ENCODE results near the gene OR4D2. TPM values are rescaled to one million over a fixed set of nuclear protein-coding genes. Genes with fewer than 3 reads are reported as not detected.

The OR4D2 gene
- total and polyA plus RNA-seq, 2 of the 8 experiments (the other 6 are each of a cell fraction or from before 2014, with no cell fraction given), result not detected

DNA sequence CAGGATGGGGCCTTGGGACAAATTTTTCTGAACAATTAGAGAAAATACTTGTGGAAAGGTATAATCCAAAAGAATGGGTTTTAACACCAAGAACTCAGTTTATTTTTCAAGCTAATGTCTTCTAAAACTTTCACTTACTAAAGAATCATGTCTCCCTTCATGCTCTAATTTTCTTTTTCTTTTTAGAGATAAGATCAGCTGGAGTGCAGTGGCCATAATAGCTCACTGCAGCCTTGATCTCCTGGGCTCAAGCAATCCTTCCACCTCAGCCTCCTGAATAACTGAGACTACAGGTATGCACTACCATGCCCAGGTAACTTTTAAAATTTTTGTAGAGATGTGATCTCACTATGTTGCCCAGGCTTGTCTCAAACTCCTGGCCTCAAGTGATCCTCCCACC is 13.1 kb upstream of the OR4D2 start:
- Histone ChIP-seq H3K4ac (replicated peaks; ENCODE audit: insufficient read length, low read depth, low read length) (no peak overlapping the region), H3K23ac (ENCODE audit: insufficient read length) (no peak overlapping the region), H3K27me3 (replicated peaks in 1 of 4; ENCODE audit: control insufficient read depth in 3 of 4, extremely low read depth in 1 of 4, insufficient read depth in 3 of 4, low read length in 3 of 4) (peaks cover 0 to 12% (median 5%) of the 10 kb centered on the region in 4 experiments; a peak in 5 of 7 replicates), H3K18ac (ENCODE audit: extremely low read depth, low read length) (no peak overlapping the region), H4K5ac (ENCODE audit: insufficient read length, low read depth, low read length) (no peak overlapping the region), H3K4me3 (ENCODE audit: extremely low read depth in 1 of 4, insufficient read depth in 2 of 4, low read depth in 3 of 4, low read length in 4 of 4) (no peak overlapping the region), H3K9me3 (ENCODE audit: insufficient read depth in 2 of 2, low read depth in 1 of 2, low read length in 1 of 2) (no peaks in the 10 kb centered on the region), H2AFZ (ENCODE audit: low read length) (no peak overlapping the region), H4K20me1 (replicated peaks in 1 of 2; ENCODE audit: control insufficient read depth in 1 of 2, insufficient read depth in 2 of 2, low read length in 2 of 2) (no peaks in the 10 kb centered on the region), H3K9ac (replicated peaks in 1 of 4; ENCODE audit: extremely low read depth in 1 of 4, low read depth in 3 of 4, low read length in 3 of 4) (no peak overlapping the region), H3K4me1 (replicated peaks in 1 of 4; ENCODE audit: control insufficient read depth in 3 of 4, insufficient read depth in 4 of 4, low read length in 3 of 4) (peaks cover 0 to 10% (median 2%) of the 10 kb centered on the region in 4 experiments; a peak in 3 of 7 replicates), H3K79me1 (ENCODE audit: low read depth, low read length) (no peaks in the 10 kb centered on the region), H2BK20ac (ENCODE audit: low read length) (no peak overlapping the region), H2BK15ac (ENCODE audit: low read length) (no peak overlapping the region), H3K23me2 (ENCODE audit: low read depth, low read length) (peaks cover 9% of the 10 kb centered on the region), H2BK120ac (replicated peaks; ENCODE audit: low read depth, low read length) (no peak overlapping the region), H3K56ac (replicated peaks; ENCODE audit: insufficient read length, low read depth, low read length) (no peak overlapping the region), H3K14ac (ENCODE audit: insufficient read length) (no peak overlapping the region), H2BK12ac (ENCODE audit: low read depth, low read length) (no peak overlapping the region), H2AK5ac (ENCODE audit: low read depth, low read length) (no peak overlapping the region), H4K91ac (replicated peaks; ENCODE audit: insufficient read length, low read length) (no peak overlapping the region), H3K79me2 (ENCODE audit: control insufficient read depth in 1 of 2, insufficient read depth in 2 of 2, low read length in 2 of 2) (no peaks in the 10 kb centered on the region), H2BK5ac (ENCODE audit: low read depth, low read length) (no peak overlapping the region), H4K8ac (ENCODE audit: extremely low read depth, insufficient read depth, low read length) (peak overlapping the region; percentile 16; the same call in 1 of the 2 replicates), H3K36me3 (ENCODE audit: control insufficient read depth in 2 of 4, insufficient read depth in 4 of 4, low read length in 3 of 4) (no peaks in the 10 kb centered on the region), H3K27ac (ENCODE audit: low read depth, low read length) (no peak overlapping the region), H3K4me2 (ENCODE audit: insufficient read depth in 1 of 2, low read depth in 2 of 2, low read length in 2 of 2) (no peak overlapping the region)
- no peak for TF ChIP-seq SP1 (IDR thresholded peaks at IDR 0.05; ENCODE audit: low read depth, low read length)
- TF ChIP-seq KDM1A (IDR thresholded peaks at IDR 0.05; ENCODE audit: borderline replicate concordance, low read length), result no peak
- no peak for TF ChIP-seq PHF8 (conservative IDR thresholded peaks at IDR 0.05; ENCODE audit: low read depth, low read length)
- TF ChIP-seq SIRT6 (IDR thresholded peaks at IDR 0.05; ENCODE audit: low read length), result no peak
- TF ChIP-seq TBP (IDR thresholded peaks at IDR 0.05; ENCODE audit: low read depth, low read length), result no peak
- TF ChIP-seq CHD2 (IDR thresholded peaks at IDR 0.05; ENCODE audit: low read length), result no peak
- TF ChIP-seq CBX8 (IDR thresholded peaks at IDR 0.05; ENCODE audit: borderline replicate concordance, low read depth, low read length), result no peak
- no peak for TF ChIP-seq SP2 (IDR thresholded peaks at IDR 0.05; ENCODE audit: low read length)
- TF ChIP-seq TAF1 (IDR thresholded peaks at IDR 0.05; ENCODE audit: low read depth, low read length), result no peak
- no peak for TF ChIP-seq SIX5 (IDR thresholded peaks at IDR 0.05; ENCODE audit: low read depth, low read length)
- no peak for TF ChIP-seq JUN (IDR thresholded peaks at IDR 0.05; ENCODE audit: low read depth, low read length)
- no peak for TF ChIP-seq EZH2 (IDR thresholded peaks at IDR 0.05; ENCODE audit: low read depth, low read length, severe bottlenecking)
- TF ChIP-seq CBX5 (IDR thresholded peaks at IDR 0.05; ENCODE audit: low read depth, low read length), result no peak
- TF ChIP-seq EGR1 (IDR thresholded peaks at IDR 0.05; ENCODE audit: borderline replicate concordance, low read depth, low read length), result no peak
- TF ChIP-seq HDAC6 (IDR thresholded peaks at IDR 0.05; ENCODE audit: low read depth, low read length), result no peak
- TF ChIP-seq, protein P1, sequence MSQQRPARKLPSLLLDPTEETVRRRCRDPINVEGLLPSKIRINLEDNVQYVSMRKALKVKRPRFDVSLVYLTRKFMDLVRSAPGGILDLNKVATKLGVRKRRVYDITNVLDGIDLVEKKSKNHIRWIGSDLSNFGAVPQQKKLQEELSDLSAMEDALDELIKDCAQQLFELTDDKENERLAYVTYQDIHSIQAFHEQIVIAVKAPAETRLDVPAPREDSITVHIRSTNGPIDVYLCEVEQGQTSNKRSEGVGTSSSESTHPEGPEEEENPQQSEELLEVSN (IDR thresholded peaks at IDR 0.05), result no peak
- TF ChIP-seq RFX5 (IDR thresholded peaks at IDR 0.05; ENCODE audit: borderline replicate concordance, low read depth, low read length), result no peak
- DNase-seq (ENCODE audit: low read depth in 1 of 2, low spot score in 2 of 2), result no peak
- CTCF ChIA-PET (ENCODE audit: partially characterized antibody), result interaction anchor here (1.0 to 1.8 kb wide), 4 partner anchors 15 to 118 kb away, joined by 3 to 9 read pairs (median 4); no protein-coding TSS in a partner anchor
- no peak for FAIRE-seq
- POLR2A ChIA-PET (ENCODE audit: partially characterized antibody), result no interaction called here
